Keratinocyte (primary cell): ENCODE data around the gene ABHD6. TPM values are rescaled to one million over a fixed set of nuclear protein-coding genes. Genes with fewer than 3 reads are reported as not detected.
"Not testable (repeated sequence)": the region's sequence is repeated elsewhere in the genome, so short reads cannot be mapped to it uniquely, and the experiment has no call there.

ENCODE experiments used
- DNase-seq: peaks from one replicate; pipeline ENCODE4 v3.0.0-alpha.2; 2011; ENCODE audit warnings: low read depth, missing footprints, low spot score
- FAIRE-seq: peaks from 2 replicates; lab custom pipeline; 2011; peaks lifted over from hg19 to GRCh38; lab: Jason Lieb, UNC
- H2AFZ ChIP-seq: 2 replicates; pipeline ENCODE4 v1.6.0; 2012; ENCODE audit warnings: low read length, control low read depth, inconsistent platforms; ENCODE audit not compliant: control insufficient read depth
- H3K27ac ChIP-seq: 2 replicates; pipeline ENCODE4 v1.5.1; 2011; ENCODE audit warnings: low read length; ENCODE audit not compliant: control insufficient read depth, insufficient read depth
- H3K27me3 ChIP-seq: 3 replicates; pipeline ENCODE4 v1.6.0; 2011; ENCODE audit warnings: low read length; ENCODE audit not compliant: control insufficient read depth, insufficient read depth; ENCODE audit errors: extremely low read depth
- H3K36me3 ChIP-seq, 2 experiments: 2 replicates in 1 of 2; 3 replicates in 1 of 2; pipeline ENCODE4 v1.5.1; 2011; ENCODE audit warnings: low read length in 2 of 2, mild to moderate bottlenecking in 1 of 2; ENCODE audit not compliant: control insufficient read depth in 2 of 2, insufficient read depth in 2 of 2; ENCODE audit errors: extremely low read depth in 1 of 2
- H3K4me1 ChIP-seq: 3 replicates; pipeline ENCODE4 v1.5.1; 2011; ENCODE audit warnings: low read length; ENCODE audit not compliant: control insufficient read depth, insufficient read depth; ENCODE audit errors: extremely low read depth
- H3K4me2 ChIP-seq: 3 replicates; pipeline ENCODE4 v1.6.0; 2011; ENCODE audit warnings: low read depth, low read length; ENCODE audit not compliant: control insufficient read depth, insufficient read depth; ENCODE audit errors: extremely low read depth
- H3K4me3 ChIP-seq, 3 experiments: fragments of 200-600 bp in 1 of 3; sonication (generic) in 1 of 3; 2 replicates in 2 of 3; 3 replicates in 1 of 3; pipeline ENCODE4 v1.5.1; 2011 to 2016; ENCODE audit warnings: low read length in 3 of 3, mild to moderate bottlenecking in 3 of 3, control low read depth in 2 of 3, inconsistent platforms in 1 of 3, low read depth in 1 of 3, mixed read lengths in 1 of 3, mixed run types in 1 of 3, moderate library complexity in 1 of 3; ENCODE audit not compliant: control insufficient read depth in 2 of 3, insufficient read depth in 2 of 3; ENCODE audit errors: extremely low read depth in 1 of 3
- H3K79me2 ChIP-seq: 2 replicates; pipeline ENCODE4 v1.6.0; 2012; ENCODE audit warnings: low read length; ENCODE audit not compliant: control insufficient read depth, insufficient read depth
- H3K9ac ChIP-seq: 3 replicates; pipeline ENCODE4 v1.6.0; 2011; ENCODE audit warnings: low read length; ENCODE audit not compliant: control insufficient read depth, insufficient read depth; ENCODE audit errors: extremely low read depth
- H3K9me1 ChIP-seq: 3 replicates; pipeline ENCODE4 v1.6.0; 2011; ENCODE audit warnings: low read length; ENCODE audit not compliant: control insufficient read depth, insufficient read depth; ENCODE audit errors: extremely low read depth
- H3K9me3 ChIP-seq: 2 replicates; pipeline ENCODE4 v1.5.1; 2012; ENCODE audit warnings: low read depth, low read length; ENCODE audit not compliant: control insufficient read depth
- H4K20me1 ChIP-seq: 3 replicates; pipeline ENCODE4 v1.6.0; 2011; ENCODE audit warnings: low read length; ENCODE audit not compliant: control insufficient read depth, insufficient read depth; ENCODE audit errors: extremely low read depth
- CTCF ChIP-seq, 3 experiments: IDR thresholded peaks in 1 of 3; conservative IDR thresholded peaks in 1 of 3; optimal IDR thresholded peaks in 1 of 3; 2 replicates in 2 of 3; 3 replicates in 1 of 3; pipeline versions ENCODE3 to v1.5.1; 2011; ENCODE audit warnings: low read length in 3 of 3, mild to moderate bottlenecking in 3 of 3, moderate library complexity in 2 of 3, control low read depth in 1 of 3, inconsistent platforms in 1 of 3; ENCODE audit not compliant: insufficient read depth in 2 of 3; ENCODE audit errors: extremely low read depth in 1 of 3
- EZH2 ChIP-seq: IDR thresholded peaks from one replicate; pipeline ENCODE4 v1.6.1; 2012; ENCODE audit warnings: inconsistent platforms, mild to moderate bottlenecking, low read length, moderate library complexity
- dilution Hi-C: fragments of 300-500 bp; cut with MboI; formaldehyde crosslinking; loops from one replicate; pipeline ENCODE4 v1.7.0; 2020; ENCODE audit warnings: low sequenced_read_pairs; ENCODE audit not compliant: extremely low pct_ligation_motif_present
- polyA plus RNA-seq, 5 experiments: library from polyadenylated mRNA; depleted of rRNA in 3 of 5; stranded (reverse) in 3 of 5; stranded (forward) in 1 of 5; unstranded in 1 of 5; fragments of >200 nt; gene quantifications; 1 replicate in 1 of 5; 2 replicates in 3 of 5; 3 replicates in 1 of 5; pipeline versions ENCODE4 v1.2.1 to v1.2.3, GENCODE V29; 2011 to 2012; ENCODE audit warnings: missing spikeins in 2 of 5, low read depth in 1 of 5, low replicate concordance in 1 of 5

The ABHD6 gene
- polyA plus RNA-seq, 1 donor (not counting 4 experiments of a cell fraction or from before 2014, with no cell fraction given): 15.2 TPM

- H3K4me2 ChIP-seq: no peak overlapping the region
- no peaks in the 10 kb centered on the region for H3K79me2 ChIP-seq
- H3K4me3 ChIP-seq: no peak overlapping the region
- H3K27ac ChIP-seq: no peak overlapping the region
- H2AFZ ChIP-seq: no peak overlapping the region
- H3K9me1 ChIP-seq: no peaks in the 10 kb centered on the region
- no peak overlapping the region for H3K9ac ChIP-seq
- no peak for DNase-seq
- dilution Hi-C loops: no loop called here
- FAIRE-seq: no peak
- peaks cover 0 to 2% of the 10 kb centered on the region in 2 experiments for H3K36me3 ChIP-seq
- H3K27me3 ChIP-seq: no peaks in the 10 kb centered on the region
- peaks cover 20% of the 10 kb centered on the region for H3K4me1 ChIP-seq
- H3K9me3 ChIP-seq: no peaks in the 10 kb centered on the region
- no peak for TF ChIP-seq EZH2
- no peaks in the 10 kb centered on the region for H4K20me1 ChIP-seq
Observed at GRCh38 chr3:58272891-58273290, 35.3 kb downstream of the ABHD6 start.

DNA sequence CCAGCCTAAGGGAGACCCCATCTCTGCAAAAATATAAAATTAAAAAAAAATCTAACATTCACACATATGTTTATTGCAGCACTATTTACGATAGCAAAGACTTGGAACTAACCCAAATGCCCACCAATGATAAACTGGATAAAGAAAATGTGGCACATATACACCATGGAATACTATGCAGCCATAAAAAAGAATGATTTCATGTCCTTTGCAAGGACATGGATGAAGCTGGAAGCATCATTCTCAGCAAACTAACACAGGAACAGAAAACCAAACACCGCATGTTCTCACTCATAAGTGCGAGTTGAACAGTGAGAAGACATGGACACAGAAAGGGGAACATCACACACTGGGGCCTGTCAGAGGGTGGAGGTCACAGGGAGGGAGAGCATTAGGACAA lies 35.8 kb downstream of the ABHD6 start:
- DNase-seq, H3K27ac ChIP-seq, H4K20me1 ChIP-seq, H2AFZ ChIP-seq, H3K27me3 ChIP-seq, H3K4me2 ChIP-seq, dilution Hi-C loops, H3K9ac ChIP-seq, FAIRE-seq, H3K4me3 ChIP-seq, H3K79me2 ChIP-seq, H3K9me1 ChIP-seq, H3K9me3 ChIP-seq, H3K36me3 ChIP-seq: not testable (repeated sequence)
- peaks cover 20% of the 10 kb centered on the region for H3K4me1 ChIP-seq

GRCh38 chr3:58274027-58274614 lies 36.5 kb downstream of the ABHD6 start:
- Histone ChIP-seq H3K9me1 (no peaks in the 10 kb centered on the region), H3K4me2 (no peak overlapping the region), H3K9ac (no peak overlapping the region), H3K4me1 (peaks cover 15% of the 10 kb centered on the region), H2AFZ (no peak overlapping the region), H4K20me1 (no peaks in the 10 kb centered on the region), H3K36me3 (peaks cover 0 to 2% of the 10 kb centered on the region in 2 experiments), H3K4me3 (no peak overlapping the region), H3K79me2 (no peaks in the 10 kb centered on the region), H3K27me3 (no peaks in the 10 kb centered on the region), H3K9me3 (no peaks in the 10 kb centered on the region), H3K27ac (no peak overlapping the region)
- dilution Hi-C loops: no loop called here
- FAIRE-seq (no peak), DNase-seq (no peak)
- TF ChIP-seq CTCF (optimal IDR thresholded peaks at IDR 0.05 in 1 of 3, IDR thresholded peaks at IDR 0.05 in 1 of 3, conservative IDR thresholded peaks at IDR 0.05 in 1 of 3; ENCODE audit: extremely low read depth in 1 of 3, insufficient read depth in 2 of 3, low read length in 3 of 3): no peak
- no peak for TF ChIP-seq EZH2
